Bronchial epithelial cell (primary cell): ENCODE data around the gene RFFL. TPM values are rescaled to one million over a fixed set of nuclear protein-coding genes. Genes with fewer than 3 reads are reported as not detected.
"Not testable (repeated sequence)": the region's sequence is repeated elsewhere in the genome, so short reads cannot be mapped to it uniquely, and the experiment has no call there.

ENCODE experiments used
- DNase-seq: peaks from one replicate; pipeline ENCODE4 v3.0.0-alpha.2; 2010; ENCODE audit warnings: low read depth
- FAIRE-seq: peaks from 2 replicates; lab custom pipeline; 2011; peaks lifted over from hg19 to GRCh38; lab: Jason Lieb, UNC
- H3K27me3 ChIP-seq: 2 replicates; pipeline ENCODE4 v1.5.1; 2011; ENCODE audit warnings: low read length; ENCODE audit not compliant: control insufficient read depth, insufficient read depth
- H3K36me3 ChIP-seq: 2 replicates; pipeline ENCODE4 v1.5.1; 2011; ENCODE audit warnings: low read length; ENCODE audit not compliant: control insufficient read depth, insufficient read depth
- H3K4me3 ChIP-seq: 2 replicates; pipeline ENCODE4 v1.5.1; 2011; ENCODE audit warnings: mild to moderate bottlenecking, low read depth, low read length, control low read depth
- total RNA-seq: library from RNA; depleted of rRNA; stranded (reverse); fragments of >200 nt; gene quantifications from 2 replicates; pipeline ENCODE4 v1.2.1, GENCODE V29; 2014
- TF ChIP-seq, protein P1 (sequence below): IDR thresholded peaks from 2 replicates; pipeline ENCODE4 v1.5.1; 2011; ENCODE audit warnings: mild to moderate bottlenecking, moderate library complexity, low read length, control low read depth, inconsistent platforms; ENCODE audit not compliant: insufficient read depth, severe bottlenecking

RFFL gene
- total RNA-seq, 1 donor from 2014 or later, result 8.4 TPM

DNA sequence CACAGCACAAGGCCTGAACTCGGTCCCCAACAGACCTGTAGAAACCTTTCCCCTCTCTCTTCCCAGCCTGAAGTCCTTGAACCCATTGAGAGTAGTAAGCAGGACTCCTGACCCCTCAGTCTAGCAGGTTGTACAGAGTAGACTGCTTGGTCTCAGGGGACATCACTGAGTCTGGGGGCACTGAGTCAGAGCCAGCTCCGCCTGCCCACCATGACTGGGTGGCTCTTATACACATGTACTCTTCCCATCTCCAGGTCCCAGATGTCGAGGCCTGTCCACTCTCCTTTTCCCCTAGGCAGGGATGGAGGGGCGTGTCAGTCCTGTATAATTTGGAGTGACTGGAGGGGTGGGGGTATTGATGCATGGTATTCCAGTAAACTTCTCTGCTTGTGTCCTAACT, 59.7 kb downstream of the RFFL start:
- Histone ChIP-seq H3K4me3 (no peak overlapping the region), H3K36me3 (peaks cover 16% of the 10 kb centered on the region), H3K27me3 (no peaks in the 10 kb centered on the region)
- FAIRE-seq (no peak), DNase-seq (no peak)
- TF ChIP-seq, protein P1, sequence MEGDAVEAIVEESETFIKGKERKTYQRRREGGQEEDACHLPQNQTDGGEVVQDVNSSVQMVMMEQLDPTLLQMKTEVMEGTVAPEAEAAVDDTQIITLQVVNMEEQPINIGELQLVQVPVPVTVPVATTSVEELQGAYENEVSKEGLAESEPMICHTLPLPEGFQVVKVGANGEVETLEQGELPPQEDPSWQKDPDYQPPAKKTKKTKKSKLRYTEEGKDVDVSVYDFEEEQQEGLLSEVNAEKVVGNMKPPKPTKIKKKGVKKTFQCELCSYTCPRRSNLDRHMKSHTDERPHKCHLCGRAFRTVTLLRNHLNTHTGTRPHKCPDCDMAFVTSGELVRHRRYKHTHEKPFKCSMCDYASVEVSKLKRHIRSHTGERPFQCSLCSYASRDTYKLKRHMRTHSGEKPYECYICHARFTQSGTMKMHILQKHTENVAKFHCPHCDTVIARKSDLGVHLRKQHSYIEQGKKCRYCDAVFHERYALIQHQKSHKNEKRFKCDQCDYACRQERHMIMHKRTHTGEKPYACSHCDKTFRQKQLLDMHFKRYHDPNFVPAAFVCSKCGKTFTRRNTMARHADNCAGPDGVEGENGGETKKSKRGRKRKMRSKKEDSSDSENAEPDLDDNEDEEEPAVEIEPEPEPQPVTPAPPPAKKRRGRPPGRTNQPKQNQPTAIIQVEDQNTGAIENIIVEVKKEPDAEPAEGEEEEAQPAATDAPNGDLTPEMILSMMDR, result no peak

DNA sequence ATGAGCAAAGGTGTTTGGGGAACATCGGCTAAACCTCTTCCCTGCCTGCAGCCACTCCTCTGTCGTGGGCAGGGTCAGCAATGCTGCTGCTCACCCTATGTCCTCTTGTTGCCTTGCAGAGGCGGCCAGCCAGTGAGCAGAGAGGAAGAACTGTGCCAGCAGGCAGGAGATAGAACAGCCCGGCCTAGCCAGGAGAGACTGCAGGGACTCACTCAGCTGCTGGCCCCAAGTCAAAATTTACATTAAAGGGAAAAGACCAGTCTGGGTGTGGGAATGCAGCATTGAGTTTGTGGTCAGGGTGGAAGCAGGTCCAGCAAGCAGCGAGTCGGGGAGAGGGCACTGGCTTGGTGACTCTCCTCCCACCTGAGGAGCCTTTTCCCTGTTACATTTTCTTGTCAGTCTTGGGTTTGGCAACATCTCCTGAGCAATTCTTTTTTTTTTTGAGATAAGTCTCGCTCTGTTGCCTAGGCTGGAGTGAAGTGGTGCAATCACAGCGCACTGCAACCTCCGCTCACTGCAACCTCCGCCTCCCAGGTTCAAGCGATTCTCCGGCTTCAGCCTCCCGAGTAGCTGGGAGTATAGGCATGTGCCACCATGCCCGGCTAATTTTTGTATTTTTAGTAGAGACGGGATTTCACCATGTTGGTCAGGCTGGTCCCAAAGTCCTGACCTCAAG, 60.5 kb downstream of the RFFL start:
- FAIRE-seq, result no peak
- TF ChIP-seq, protein P1, result no peak
- H3K4me3 ChIP-seq, result no peak overlapping the region
- no peak for DNase-seq
- H3K27me3 ChIP-seq, result no peaks in the 10 kb centered on the region
- H3K36me3 ChIP-seq, result peaks cover 17% of the 10 kb centered on the region

DNA sequence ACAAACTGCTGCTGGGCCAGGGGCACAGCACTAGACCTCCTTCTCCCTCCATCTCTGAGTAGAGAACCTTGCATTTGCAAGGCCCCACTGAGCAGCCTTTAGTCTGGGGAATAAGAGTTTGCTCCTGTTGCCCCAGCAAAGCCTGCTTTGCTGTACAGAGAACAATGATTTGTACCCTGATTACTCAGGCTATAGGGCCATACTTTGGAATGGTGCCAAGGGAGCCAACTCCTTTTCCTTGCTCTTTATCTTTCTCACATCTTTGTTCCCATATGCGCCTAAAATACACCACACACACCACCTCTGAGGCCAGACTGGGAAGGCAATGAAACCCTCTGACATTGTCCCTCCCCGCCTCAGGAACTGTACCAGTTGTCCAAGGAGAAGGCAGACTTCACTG, 62.0 kb downstream of the RFFL start:
- H3K36me3 ChIP-seq, result peaks cover 18% of the 10 kb centered on the region
- FAIRE-seq (peak; percentile 7), DNase-seq (no peak)
- no peaks in the 10 kb centered on the region for H3K27me3 ChIP-seq
- H3K4me3 ChIP-seq, result no peak overlapping the region
- TF ChIP-seq, protein P1, result no peak

DNA sequence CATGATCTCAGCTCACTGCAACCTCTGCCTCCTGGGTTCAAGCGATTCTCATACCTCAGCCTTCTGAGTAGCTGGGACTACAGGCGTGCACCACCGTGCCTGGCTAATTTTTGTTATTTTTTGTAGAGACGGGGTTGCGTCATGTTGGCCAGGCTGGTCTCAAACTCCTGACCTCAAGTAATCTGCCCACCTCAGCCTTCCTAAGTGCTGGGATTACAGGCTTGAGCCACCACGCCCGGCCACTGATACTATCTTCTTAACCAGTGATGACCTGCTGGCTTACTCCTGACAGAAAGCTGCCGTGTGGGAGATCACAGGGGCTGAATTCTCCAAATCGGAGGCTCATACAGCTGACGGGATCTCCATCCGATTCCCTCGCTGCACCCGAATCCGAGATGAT, 62.5 kb downstream of the RFFL start:
- H3K4me3 ChIP-seq, DNase-seq, H3K27me3 ChIP-seq, FAIRE-seq: not testable (repeated sequence)
- H3K36me3 ChIP-seq, result peaks cover 19% of the 10 kb centered on the region

DNA sequence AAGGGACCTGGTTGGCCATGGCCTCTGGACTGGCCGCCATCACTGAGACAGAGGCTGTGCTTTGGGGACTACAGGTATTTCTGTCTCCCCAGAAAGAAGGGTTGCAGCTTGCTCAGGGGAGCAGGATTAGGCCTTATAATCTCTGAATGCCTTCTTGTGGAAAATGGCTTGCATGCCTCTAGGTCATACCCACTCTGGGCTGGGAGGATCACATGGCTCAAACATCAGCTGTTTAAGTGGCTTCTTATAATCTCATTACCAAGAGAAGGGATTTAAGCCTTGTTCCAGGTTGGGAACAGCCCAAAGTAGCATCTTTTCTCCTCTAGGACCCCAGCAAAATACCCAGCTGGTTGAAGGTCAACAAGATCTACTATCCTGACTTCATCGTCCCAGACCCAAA, 64.1 kb downstream of the RFFL start:
- Histone ChIP-seq H3K4me3 (no peak overlapping the region), H3K36me3 (peaks cover 21% of the 10 kb centered on the region), H3K27me3 (no peaks in the 10 kb centered on the region)
- no peak for DNase-seq
- TF ChIP-seq, protein P1, result no peak
- FAIRE-seq, result no peak

DNA sequence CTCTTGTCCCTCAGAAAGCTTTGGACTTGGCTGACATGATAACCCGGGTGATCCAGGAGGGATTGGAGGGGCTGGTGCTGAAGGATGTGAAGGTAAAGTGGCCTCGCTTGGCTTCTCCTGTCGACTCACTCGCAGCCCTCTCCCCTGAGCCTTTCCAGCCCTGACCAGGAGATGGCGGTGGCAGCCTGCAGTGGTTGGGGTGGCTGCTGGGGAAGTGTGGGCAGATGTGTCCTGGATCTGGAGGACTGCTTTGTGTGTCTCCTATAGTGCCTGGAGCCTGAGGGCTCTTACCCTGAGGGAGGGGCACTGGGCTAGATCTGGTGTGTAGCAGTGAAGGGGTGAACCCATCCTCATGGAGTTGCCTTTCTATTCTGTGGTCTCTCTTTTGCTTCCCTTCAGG, 65.3 kb downstream of the RFFL start:
- peak; percentile 47 for DNase-seq
- Histone ChIP-seq H3K36me3 (peaks cover 22% of the 10 kb centered on the region), H3K4me3 (no peak overlapping the region), H3K27me3 (no peaks in the 10 kb centered on the region)
- FAIRE-seq, result no peak
- TF ChIP-seq, protein P1, result peak; percentile 95
